ENCODE results near the gene PGBD2. TPM values are rescaled to one million over a fixed set of nuclear protein-coding genes. Genes with fewer than 3 reads are reported as not detected.
"Not testable (repeated sequence)": the region's sequence is repeated elsewhere in the genome, so short reads cannot be mapped to it uniquely, and the experiment has no call there.

The PGBD2 gene
- total RNA-seq, 4 donors from 2014 or later: 12.2 to 15.4 (median 12.8) TPM

GRCh38 chr1:248918131-248918530, 12.1 kb downstream of the PGBD2 start:
- 81 to 82% methylated on average over 8 of the region's 8 CpGs for WGBS, 2 donors
- intact Hi-C loops (cut with DNase I; ENCODE audit: low total_unique reads): no loop called here
- TF ChIP-seq, protein P1, sequence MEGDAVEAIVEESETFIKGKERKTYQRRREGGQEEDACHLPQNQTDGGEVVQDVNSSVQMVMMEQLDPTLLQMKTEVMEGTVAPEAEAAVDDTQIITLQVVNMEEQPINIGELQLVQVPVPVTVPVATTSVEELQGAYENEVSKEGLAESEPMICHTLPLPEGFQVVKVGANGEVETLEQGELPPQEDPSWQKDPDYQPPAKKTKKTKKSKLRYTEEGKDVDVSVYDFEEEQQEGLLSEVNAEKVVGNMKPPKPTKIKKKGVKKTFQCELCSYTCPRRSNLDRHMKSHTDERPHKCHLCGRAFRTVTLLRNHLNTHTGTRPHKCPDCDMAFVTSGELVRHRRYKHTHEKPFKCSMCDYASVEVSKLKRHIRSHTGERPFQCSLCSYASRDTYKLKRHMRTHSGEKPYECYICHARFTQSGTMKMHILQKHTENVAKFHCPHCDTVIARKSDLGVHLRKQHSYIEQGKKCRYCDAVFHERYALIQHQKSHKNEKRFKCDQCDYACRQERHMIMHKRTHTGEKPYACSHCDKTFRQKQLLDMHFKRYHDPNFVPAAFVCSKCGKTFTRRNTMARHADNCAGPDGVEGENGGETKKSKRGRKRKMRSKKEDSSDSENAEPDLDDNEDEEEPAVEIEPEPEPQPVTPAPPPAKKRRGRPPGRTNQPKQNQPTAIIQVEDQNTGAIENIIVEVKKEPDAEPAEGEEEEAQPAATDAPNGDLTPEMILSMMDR (IDR thresholded peaks at IDR 0.05): no peak
- TF ChIP-seq POLR2A (IDR thresholded peaks at IDR 0.05): no peak
- H3K4me3 ChIP-seq (ENCODE audit: low read depth, poor library complexity, severe bottlenecking): no peak overlapping the region
- no peak for DNase-seq (ENCODE audit: low spot score in 2 of 2)

- TF ChIP-seq, protein P1 (IDR thresholded peaks at IDR 0.05): no peak
- TF ChIP-seq POLR2A (IDR thresholded peaks at IDR 0.05): no peak
- H3K4me3 ChIP-seq (ENCODE audit: low read depth, poor library complexity, severe bottlenecking): no peak overlapping the region
- intact Hi-C loops (cut with DNase I; ENCODE audit: low total_unique reads): no loop called here
- DNase-seq (ENCODE audit: low spot score in 2 of 2): no peak
- WGBS, 2 donors: 84 to 88% methylated on average over 13 of the region's 13 CpGs
Measured at GRCh38 chr1:248923352-248924338, 17.6 kb downstream of the PGBD2 start.

DNA sequence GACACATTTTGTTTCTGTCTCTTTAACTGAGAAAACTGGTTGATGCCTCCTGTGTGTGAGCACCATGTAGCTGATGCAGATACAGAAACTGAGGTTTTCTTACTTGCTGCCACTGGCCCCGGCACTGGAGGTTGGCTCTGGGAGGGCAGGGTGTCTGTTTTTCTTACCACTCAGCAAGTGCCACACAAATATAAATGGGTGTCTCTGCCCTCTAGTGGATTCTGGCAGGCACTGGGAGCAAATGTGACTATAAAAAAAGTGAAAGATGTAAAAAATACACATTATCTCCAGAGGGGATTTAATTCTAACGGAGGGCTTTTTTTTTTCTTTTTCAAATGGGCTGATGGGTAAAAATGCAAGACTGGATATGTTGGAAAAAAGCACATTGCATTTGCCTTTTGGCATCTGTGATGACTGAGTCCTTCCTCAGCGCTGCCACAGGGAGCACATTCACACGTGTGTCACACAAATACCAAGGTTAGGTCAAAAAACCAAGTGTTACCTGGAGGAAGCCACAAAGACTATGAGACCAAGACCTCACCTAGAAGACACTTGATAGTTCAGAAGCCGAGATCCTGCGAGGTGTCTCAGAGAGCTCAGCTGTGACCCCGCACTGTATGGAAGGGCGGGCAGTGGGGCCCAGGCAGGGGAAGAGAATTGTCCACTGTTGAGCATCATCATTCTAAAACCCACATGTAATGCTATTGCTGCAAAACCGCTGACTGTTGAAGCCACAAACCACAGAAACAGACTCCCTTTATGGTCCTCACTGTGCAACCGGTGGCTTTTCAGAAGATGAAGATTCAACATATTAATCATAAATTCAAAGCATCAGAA, 18.9 kb downstream of the PGBD2 start:
- H3K4me3 ChIP-seq (ENCODE audit: low read depth, poor library complexity, severe bottlenecking): no peak overlapping the region
- no peak for DNase-seq (ENCODE audit: low spot score in 2 of 2)
- TF ChIP-seq, protein P1 (IDR thresholded peaks at IDR 0.05): no peak
- no peak for TF ChIP-seq POLR2A (IDR thresholded peaks at IDR 0.05)
- WGBS, 2 donors: 55 to 62% methylated on average over 10 of the region's 10 CpGs
- intact Hi-C loops (cut with DNase I; ENCODE audit: low total_unique reads): no loop called here

- DNase-seq (ENCODE audit: low spot score in 2 of 2); H3K4me3 ChIP-seq (ENCODE audit: low read depth, poor library complexity, severe bottlenecking); intact Hi-C loops (cut with DNase I; ENCODE audit: low total_unique reads): not testable (repeated sequence)
- whole genome bisulfite sequencing, 2 donors: 88 to 89% methylated on average over 4 of the region's 4 CpGs
Measured at GRCh38 chr1:248925859-248926258, 19.8 kb downstream of the PGBD2 start.

GRCh38 chr1:248926401-248927182, 20.6 kb downstream of the PGBD2 start:
- intact Hi-C loops (cut with DNase I; ENCODE audit: low total_unique reads): no loop called here
- TF ChIP-seq POLR2A (IDR thresholded peaks at IDR 0.05): no peak
- TF ChIP-seq, protein P1 (IDR thresholded peaks at IDR 0.05): no peak
- DNase-seq (ENCODE audit: low spot score in 2 of 2): no peak
- WGBS, 2 donors: 80 to 82% methylated on average over 7 of the region's 7 CpGs
- no peak overlapping the region for H3K4me3 ChIP-seq (ENCODE audit: low read depth, poor library complexity, severe bottlenecking)

GRCh38 chr1:248927283-248927682, 21.2 kb downstream of the PGBD2 start:
- WGBS, 2 donors: 50 to 52% methylated on average over 3 of the region's 3 CpGs
- H3K4me3 ChIP-seq (ENCODE audit: low read depth, poor library complexity, severe bottlenecking); intact Hi-C loops (cut with DNase I; ENCODE audit: low total_unique reads); DNase-seq (ENCODE audit: low spot score in 2 of 2): not testable (repeated sequence)

DNA sequence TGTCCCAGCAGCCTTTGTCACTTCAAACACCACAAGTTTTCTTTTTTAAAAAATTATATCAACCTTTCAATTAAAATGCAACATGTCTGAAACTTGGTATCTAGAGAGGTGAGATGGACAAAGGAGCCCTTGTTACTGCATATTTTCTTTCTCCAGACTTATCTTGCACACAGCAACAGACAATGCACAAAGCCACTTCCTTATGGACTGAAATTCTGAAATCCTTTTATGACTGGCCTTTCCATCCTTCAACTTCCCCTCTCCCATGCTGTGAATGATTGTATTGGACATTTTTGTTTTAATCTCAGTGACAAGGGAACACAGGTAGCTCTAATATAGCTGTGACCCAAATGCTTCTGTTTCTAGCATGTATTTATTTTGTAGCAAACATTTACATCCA, 22.1 kb downstream of the PGBD2 start:
- H3K4me3 ChIP-seq (ENCODE audit: low read depth, poor library complexity, severe bottlenecking); intact Hi-C loops (cut with DNase I; ENCODE audit: low total_unique reads); DNase-seq (ENCODE audit: low spot score in 2 of 2): not testable (repeated sequence)

GRCh38 chr1:248930037-248930436, 24.0 kb downstream of the PGBD2 start:
- DNase-seq (ENCODE audit: low spot score in 2 of 2); H3K4me3 ChIP-seq (ENCODE audit: low read depth, poor library complexity, severe bottlenecking); intact Hi-C loops (cut with DNase I; ENCODE audit: low total_unique reads): not testable (repeated sequence)
- 93 to 96% methylated on average over 4 of the region's 4 CpGs for WGBS, 2 donors

- 68 to 75% methylated on average over 4 to 5 of the region's 9 CpGs for whole genome bisulfite sequencing, 2 donors
- H3K4me3 ChIP-seq (ENCODE audit: low read depth, poor library complexity, severe bottlenecking); DNase-seq (ENCODE audit: low spot score in 2 of 2); intact Hi-C loops (cut with DNase I; ENCODE audit: low total_unique reads): not testable (repeated sequence)
Measured at GRCh38 chr1:248938173-248938809, 32.3 kb downstream of the PGBD2 start.

Measured in lower leg skin (tissue), 4 donors.